Activated T-cell treated with anti-CD3 and anti-CD28 coated beads for 1 hour (primary cell): ENCODE measurements around the gene ARG2.
"Not testable (repeated sequence)": the region's sequence is repeated elsewhere in the genome, so short reads cannot be mapped to it uniquely, and the experiment has no call there.

Source experiments
- DNase-seq: peaks from one replicate; pipeline ENCODE4 v3.0.0-alpha.2; 2020; ENCODE audit warnings: low read depth

Gene ARG2

DNA sequence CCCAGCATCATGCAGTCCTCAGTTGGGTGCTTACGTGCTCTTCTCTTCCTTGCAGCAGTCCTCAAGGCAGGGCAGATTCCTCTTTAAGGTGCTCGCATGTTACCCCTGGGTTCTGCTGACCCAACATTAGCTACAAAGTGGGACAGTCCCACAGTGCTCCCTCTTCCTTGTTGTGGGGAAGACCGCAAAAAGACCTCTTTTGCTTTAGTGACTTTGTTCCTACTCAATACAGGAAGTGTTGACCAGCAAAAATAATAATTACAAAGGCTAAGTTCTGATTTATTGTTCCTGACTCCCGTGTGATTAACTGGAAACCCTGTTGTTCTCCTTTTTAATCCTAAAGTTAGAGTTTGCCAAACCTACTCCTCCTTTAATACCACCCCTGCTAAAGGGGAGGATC is 33.4 kb upstream of the ARG2 start:
- DNase-seq: no peak

DNA sequence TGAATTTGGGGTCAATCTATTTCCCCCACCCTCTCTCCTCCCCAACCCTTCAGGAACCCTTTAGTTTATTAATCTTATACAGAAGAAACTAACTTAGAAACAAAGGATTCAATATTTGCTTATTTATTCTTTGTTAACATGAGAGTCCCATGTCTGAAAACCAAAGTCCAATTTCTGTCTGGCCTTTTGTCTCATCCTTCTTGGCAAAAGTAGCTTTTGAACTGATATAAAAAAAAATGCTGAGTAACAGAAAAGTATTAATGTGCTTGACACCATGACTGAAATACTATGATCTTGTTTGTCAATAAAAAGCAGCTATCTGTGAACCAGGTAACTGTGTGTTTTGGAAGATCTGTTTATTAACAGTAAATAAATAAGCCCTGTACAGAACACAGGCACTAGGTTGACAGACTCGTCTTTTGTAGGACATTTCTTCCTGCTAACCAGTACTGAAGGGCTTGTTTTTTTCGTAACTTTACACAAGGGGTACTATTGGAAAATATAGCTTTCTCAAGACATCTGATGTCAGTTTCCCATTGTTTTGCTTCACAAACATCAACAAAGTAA is 30.4 kb upstream of the ARG2 start:
- no peak for DNase-seq

DNA sequence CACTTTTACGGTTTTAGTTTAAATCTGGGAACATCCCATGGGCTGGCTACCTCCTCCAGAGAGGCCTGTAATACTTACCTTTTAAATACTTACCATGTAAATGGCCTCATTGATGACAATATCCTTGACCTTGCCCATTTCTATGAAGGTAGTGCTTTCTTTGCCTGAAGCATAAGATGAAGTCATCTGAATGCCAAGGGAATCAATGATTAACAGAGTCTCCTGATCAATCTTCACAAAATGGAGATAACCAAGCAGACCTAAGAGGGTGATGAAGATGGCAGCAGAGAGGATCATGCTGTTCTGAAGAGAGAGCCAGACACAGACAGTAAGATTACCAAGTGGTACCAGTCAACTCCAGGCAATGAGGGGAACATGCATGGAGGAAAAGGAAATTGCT is 26.1 kb upstream of the ARG2 start:
- not testable (repeated sequence) for DNase-seq

DNA sequence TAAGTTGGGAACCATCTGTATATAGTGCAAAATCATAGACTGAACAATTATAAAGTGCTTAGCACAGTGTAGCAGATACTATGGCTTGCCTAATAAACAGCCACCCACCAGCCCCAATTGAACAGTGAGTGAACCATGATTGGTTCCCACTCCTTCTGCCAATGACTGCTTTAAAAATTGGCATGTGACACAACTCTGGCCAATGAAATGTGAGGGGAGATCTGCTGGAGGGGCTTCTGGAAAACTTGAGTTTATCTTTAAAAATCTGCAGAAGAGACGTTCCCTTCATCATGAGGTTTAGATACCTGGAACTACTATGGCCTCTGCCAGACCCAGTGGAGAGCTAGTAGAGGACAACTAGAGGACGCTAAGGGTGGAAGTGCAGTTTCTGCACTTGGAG is 24.3 kb upstream of the ARG2 start:
- no peak for DNase-seq

DNA sequence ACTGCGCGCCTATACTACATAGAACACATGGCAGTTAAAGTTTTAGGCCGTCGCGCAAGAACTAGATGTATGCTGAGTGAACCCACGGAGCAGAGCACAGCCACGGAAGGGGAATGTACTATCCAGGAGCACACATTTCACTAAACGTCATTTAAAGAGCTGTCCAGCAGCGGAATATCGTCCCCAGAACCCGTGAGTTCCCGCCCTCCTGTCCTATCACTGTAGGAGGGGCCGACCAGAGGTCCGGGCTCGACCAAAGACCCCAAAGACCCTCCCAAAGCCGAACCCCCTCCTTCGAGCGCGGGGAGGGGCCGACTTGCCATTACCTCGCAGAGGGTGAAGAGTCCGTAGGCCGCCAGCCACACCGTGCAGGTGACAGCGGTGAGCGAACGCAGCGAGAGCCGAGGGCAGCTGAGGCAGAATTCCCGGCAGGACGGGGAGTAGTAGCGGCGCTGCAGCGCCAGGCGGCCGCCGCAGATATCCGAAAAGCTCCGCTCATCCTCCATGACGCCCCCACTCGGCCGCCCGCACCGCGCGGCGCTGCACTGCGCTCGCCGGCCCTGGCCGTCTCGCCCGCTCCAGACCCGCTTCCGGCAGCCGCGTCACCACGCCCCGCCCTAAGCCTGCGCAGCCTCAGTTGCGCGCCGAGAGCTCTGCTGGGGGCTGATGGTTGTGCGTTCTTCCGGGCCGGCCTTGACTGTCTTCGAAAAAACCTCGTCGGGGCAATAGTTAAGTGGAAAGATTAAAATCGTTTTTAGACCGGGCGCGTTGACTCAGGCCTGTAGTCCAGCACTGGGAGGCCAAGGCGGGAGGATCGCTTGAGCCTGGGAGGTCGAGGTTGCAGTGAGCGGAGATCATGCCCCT is 19.8 kb upstream of the ARG2 start, which contains the start of gene PIGH:
TSS of gene PIGH (minus strand) at position 571 of the 864 bp plus-strand sequence. CDS start at position 506, 65 bp downstream.
- peak; percentile 91 for DNase-seq

DNA sequence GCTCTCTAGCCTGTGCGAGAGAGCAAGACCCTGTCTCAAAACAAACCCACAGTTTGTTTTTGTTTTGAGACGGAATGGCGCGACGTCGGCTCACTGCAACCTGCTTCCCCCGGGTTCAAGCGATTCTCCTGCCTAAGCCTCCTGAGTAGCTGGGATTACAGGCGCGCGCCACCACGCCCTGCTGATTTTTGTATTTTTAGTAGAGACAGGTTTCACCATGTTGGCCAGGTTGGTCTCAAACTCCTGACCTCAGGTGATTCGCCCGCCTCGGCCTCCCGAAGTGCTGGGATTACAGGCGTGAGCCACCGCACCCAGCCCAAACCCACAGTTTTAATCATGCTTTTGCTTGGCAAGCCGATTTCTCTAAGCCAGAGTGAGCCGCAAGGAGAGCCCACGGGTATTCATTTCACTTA is 19.2 kb upstream of the ARG2 start:
- DNase-seq: not testable (repeated sequence)

DNA sequence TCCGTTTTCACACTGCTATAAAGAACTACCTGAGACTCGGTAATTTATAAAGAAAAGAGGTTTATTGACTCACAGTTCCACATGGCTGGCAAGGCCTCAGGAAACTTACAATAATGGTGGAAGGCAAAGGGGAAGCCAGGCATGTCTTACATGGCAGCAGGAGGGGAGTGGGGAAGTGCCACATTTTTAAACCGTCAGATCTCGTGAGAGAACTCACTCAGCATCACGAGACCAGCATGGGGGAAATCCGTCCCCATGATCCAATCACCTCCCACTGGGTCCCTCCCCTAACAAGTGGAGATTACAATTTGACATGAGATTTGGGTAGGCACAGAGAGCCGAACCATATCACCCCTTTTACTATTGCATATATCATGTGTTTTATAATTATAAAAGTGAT is 17.6 kb upstream of the ARG2 start:
- DNase-seq: no peak

DNA sequence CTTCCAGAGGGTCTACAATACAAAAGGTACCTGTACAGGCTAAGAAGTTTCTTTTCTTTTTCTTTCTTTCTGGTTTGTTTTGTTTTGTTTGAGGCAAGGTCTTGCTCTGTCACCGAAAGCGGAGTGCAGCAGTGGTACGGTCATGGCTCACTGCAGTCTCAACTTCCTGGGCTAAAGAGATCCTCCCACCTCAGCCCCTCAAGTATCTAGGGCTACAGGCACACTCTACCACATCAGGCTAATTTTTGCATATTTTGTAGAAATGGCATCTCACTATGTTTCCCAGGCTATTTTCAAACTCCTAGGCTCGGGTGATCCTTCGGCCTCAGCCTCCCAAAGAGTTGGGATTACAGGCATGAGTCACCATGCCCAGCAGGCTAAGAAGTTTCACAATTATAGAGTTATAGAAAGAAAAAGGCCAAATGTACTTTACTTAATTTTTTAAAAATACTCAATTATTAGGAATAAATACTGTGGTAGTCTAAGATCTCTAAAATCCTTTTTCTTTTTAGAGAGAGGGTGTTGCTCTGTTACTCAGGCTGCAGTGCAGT is 16.6 kb upstream of the ARG2 start:
- DNase-seq: no peak

DNA sequence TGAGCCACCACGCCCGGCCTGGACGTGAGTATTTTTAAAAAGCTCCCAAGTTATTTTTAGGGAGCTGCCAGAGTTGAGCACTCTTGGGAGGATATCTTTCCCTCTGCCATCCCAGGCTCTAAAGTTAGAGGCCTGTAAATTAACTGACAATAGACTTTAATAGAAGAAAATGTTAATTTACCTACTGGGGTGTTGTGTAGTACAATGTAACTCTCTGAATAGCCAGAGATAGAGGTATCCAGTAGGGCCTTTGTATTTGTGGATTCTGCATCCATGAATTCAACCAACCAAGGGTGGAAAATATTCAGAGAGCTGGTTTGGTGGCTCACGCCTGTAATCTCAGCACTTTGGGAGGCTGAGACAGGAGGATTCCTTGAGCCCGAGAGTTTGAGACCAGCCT is 12.1 kb upstream of the ARG2 start:
- DNase-seq: no peak

DNA sequence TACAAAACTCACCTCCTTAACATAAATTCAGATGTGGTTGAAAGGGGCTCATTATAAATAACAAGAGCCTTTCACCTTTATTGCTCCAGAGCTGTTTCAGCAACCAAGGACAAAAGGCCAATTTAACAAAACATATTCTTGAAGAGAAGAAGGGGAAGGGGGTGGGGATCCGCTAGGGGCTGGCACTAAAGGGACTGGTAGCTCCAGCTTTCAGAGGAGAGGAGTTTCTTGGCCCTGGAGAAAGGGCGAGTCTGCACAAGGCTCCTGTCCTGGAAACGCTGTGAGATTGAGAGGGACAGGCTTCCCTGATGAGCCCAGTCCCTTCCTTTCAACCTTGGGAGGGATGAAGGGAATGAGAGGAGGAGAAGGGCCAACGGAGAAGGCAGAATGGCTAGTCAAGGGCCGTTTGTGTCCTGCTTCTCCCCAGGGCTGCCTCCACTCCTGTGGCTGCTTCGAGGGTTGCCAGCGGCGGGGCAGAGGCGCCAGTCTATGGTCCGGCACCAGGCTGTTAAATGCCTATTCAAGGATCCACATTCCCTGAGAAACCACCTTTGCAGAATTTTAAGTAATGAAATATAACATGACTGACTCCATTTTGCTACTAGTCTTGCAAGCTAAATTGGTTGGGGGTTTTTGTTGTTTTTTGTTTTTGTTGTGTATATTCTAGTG is 9.9 kb upstream of the ARG2 start:
- no peak for DNase-seq

DNA sequence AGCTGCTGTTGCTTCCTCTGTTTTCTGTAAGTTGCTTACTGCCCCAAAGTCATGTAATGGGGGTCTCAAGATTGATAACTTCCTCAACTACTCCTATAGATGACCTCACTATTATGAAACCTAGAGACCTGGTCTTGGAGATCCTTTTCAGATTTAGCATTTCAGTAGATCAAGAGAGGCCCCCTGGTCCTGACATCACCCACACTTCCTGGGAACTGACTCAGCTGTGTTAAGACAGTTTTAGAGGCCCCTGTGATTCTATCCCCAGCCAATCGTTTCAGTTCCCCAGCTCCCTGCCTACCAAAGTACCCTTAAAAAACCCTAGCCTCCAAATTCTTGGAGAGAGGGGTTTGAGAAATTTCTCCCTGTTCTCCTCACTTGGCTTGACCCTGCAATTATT is 9.2 kb upstream of the ARG2 start:
- DNase-seq: no peak

DNA sequence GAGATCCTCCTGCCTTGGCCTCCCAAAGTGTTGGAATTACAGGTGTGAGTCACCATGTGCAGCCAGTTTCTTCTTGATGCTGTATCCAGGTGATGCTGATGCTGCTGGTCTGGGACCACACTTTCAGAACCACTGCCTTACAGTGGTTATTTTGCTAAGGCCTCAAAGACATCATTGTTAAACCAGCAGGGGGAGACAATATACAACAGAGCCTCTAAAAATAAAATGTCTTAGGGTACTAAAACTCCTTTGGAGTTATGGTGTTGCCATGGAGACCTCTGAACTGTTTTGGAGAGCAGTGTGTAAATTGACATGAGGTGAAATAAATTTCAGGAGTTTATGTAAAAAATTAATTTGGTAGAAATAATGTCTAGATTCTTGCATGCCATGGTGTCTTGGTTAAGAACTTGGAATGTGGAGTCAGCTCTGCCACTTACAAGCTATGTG is 1.1 kb upstream of the ARG2 start:
- no peak for DNase-seq

DNA sequence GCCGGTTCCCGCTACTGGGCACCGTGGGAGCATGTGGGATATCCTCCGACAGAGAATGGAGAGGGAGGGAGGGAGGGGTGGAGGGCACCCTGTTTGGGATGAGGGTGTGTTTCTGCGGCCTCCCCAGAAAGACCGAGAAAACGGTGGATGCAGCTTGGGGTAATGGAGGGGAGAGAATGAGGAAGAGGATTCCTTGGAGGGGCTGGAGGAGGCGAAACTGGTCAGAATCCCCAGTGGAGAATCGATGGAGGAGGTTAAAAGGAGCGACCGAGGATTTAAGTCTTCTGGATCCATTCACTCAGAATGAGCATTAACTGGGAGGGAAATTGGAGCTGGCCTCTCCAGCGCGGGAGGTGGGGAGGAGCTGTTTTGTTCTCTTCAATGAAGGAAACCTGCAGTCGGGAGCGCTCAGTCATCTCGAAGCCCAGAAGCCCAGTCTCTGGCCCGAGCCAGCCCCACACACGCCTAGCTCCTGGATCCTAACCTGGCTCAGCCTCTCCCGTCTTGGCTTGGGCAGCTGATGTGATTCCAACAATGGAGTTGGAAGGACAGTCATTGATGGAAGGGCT is 581 bp downstream of the ARG2 start:
- no peak for DNase-seq

DNA sequence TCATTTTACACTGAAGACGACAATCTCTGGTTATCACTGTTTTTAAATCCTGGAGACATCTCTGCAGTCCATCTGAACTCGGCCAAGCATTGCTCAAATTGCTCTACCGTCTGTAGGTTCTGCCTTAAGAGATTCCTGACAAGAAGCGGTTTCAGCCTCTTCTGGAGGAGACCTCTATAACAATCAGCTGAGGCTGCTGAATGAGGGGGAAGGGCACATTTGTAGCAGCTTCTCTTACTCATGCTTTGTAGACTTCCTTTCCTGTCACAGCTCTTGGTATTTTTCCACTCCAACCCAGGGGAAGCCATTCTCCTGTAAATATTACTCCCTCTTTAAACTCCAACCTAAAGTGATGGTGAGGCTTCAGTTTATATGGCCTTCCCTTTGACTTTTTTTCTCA is 3.0 kb downstream of the ARG2 start:
- DNase-seq: no peak

DNA sequence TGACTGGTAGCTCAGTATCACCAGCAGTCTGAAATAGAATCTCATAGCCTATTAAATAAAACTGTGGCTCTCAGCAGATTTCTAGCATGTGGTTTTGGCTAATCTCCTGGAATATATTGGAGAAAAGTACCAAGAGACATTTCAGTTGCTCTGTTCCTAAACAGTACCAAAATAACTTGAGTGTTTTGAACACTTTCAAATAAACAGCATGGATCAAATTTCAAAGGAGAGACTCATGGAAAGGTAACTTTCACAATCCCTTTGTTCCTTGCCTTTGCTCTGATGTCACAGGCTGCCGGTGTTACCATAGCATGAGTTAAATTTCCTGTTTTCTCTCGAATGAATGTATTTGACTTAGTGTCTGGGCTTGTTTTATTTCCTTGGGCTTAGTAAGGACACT is 3.4 kb downstream of the ARG2 start:
- DNase-seq: no peak

DNA sequence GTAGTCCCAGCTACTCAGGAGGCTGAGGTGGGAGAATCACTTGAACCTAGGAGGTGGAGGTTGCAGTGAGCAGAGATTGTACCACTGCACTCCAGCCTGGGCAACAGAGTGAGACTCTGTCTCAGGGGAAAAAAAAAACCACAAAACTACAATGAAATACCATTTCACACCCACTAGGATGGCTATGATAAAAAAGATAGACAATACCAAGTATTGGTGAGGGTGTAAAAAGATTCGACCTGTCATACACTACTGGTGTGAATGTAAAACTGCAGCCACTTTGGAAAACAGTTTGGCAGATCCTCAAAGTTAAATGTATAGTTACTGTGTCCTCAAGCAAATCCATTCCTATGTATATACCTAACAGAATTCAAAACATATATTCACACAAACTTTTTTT is 6.4 kb downstream of the ARG2 start:
- not testable (repeated sequence) for DNase-seq

DNA sequence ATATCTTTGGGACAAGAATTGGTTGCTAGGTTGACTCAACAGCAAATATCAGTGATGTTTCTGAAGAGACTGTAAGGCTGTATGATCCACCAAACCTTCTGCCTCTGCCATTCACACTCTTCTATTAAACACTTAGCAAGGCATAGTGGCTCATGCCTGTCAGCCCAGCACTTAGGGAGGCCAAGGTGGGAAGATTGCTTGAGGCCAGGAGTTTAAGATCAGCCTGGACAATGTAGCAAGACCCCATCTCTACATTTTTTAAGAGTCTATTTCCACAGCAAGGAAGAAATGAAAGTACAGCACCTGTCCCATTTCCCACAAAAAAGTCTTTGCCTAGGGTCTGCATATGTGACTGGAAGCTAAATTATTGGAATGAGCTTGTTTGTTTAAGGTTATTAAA is 7.8 kb downstream of the ARG2 start:
- DNase-seq: no peak

DNA sequence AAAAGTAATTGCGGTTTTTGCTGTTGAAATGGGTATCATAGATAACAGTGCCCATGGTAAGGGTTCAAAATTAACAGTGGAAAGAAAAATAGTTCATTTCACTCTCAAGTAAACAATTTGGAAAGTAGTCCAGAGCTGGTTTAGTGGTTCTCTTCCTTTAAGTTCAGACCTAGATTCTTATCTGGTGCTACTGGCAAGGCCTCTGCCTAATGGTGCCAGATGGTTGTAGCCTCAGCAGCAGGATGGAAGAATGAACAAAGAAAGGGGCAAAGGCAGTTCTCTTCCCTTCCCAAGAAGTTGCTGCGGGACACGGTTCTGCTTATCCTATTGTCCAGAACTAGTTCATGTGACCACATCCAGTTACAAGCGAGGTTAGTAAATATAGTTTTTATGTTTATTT is 10.5 kb downstream of the ARG2 start:
- DNase-seq: no peak

DNA sequence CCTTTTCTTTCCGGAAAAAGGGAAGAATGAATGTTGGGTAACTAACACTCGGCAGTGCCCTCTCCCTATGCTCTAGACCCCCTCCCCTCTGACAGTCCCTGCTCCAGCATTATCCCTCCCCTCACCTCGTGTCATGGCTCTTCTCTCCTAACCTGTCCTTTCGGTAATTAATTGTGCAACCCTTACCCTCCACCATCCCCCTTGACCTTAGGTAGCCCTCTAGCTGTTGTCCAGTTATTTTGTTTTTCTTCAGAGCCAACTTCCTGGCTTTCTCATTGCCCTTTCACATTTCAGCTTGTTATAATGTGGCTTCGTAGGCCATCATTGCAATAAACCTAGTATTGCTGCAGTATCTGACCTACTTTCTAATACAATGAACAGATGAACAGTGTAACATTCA is 11.2 kb downstream of the ARG2 start:
- no peak for DNase-seq

DNA sequence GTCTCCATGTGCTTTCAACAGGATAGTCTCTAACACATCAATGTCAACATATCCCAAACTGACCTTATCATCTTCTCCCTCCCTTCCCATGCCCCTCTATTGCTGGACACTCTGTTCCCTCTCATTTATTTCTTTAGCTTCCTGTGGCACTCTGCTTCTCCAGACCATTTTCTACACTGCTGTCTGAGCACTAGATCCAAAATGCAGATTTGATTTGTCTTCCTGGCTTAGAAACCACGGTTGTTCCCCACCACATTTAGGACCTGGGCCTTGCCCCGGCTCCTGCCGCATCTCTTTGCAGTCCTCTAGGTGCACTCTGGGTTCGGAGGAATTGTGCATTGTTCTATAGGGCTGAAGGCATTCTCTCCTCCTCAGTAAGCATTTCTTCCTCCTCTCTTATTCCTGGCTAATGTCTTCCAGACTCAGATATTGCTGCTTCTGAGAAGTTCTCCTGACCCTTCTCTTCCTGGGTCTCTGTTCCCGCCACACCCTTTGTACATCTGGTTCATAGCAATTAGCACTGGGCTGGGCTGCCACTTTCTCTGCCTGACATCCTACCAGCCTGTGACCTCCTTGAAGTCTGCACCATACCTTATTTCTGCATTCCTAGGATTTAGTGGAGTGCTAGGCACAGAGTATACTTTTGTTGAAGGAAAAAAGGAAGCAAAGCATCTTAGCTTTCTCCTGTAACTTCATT is 13.9 kb downstream of the ARG2 start:
- no peak for DNase-seq

DNA sequence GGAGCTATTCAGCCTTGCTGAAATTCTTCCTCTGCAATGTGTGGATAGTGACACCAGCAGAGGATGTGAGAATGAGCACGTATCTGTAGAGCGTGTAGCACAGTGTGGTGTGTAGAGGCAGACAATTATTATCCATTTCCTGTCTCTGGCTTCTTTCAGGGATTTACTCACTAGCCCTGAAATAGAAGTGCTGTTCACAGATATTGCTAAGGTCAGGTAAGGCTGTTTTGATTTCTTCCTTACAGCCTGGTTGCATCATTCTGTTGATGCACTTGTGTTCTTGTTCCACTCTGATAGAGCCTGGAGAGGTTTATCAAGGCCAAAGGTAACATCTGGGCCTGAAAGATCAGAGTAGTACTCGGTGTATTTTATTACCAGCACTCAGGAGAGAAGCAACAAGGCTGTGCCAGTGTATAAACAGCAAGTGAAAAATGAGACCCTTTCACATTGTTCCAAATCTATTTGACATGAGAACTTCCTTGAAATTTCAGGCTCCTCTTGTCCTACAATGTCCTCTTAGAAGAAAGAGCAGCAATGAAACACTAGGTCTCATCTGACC is 16.7 kb downstream of the ARG2 start:
- no peak for DNase-seq

DNA sequence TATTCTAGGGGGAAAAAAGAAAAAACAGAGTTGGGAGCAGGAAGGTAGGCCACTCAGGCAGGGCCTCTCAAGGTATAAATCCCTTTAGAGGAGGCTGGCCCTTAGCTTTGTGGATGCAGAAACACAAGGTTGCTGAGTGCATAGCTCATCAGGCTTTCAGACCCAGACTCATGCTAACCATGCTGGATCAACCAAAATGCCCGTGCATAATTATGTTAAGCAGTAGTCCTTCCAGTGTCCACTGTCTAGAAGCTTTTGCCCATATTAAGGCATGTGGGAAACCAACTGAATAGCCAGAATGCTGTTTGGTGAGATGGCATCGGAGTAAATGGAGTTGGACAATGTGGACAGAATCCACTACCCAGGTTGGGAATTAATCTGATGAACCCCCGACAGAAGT is 18.9 kb downstream of the ARG2 start:
- DNase-seq: no peak
